ENCODE data around the gene GLT1D1. TPM values are rescaled to one million over a fixed set of nuclear protein-coding genes. Genes with fewer than 3 reads are reported as not detected.

Gene GLT1D1
- total and polyA plus RNA-seq, 2 experiments from 2014 or later: 1.4 to 4.4 TPM

DNA sequence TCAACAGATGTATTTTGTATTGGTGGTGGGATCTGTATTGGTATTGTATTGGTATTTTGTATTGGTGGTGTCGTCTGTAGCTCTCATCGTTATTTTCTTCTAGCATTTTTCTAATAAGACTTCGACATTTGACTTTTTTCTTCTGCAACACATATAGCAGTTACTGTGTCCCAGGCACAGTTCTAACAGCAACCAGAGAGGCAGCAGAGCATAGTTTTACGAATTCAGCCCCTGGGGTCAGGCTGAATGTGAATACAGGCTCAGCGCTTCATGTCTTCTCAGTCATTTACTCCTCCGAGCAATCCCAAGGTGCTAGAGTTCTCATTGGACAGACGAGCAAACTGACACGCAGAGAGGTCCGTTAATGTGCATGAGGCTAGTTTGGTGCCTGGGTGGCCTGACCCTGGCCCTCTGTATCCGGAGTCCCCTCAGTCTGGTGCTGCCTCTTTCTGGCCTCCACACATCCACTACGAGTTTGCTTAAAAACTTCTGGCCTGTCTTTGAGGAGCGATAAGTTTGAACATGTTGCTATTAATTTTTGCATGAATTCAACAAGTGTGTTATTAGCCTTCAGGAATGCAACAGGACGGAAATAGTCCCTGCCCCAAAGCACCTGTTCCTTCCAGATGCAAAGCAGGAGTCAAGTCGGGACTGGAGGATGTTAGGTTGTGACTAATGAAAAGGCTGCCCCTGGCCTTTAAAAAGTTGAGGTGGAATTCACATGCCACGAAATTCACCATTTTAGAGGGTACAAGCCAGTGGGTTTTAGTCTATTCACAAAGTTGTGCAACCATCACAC is 87.0 kb downstream of the GLT1D1 start:
- peaks cover 3% of the 10 kb centered on the region for H3K27me3 Mint-ChIP-seq (ENCODE audit: insufficient read depth, low read depth, poor library complexity)
- no peaks in the 10 kb centered on the region for H3K27me3 ChIP-seq (ENCODE audit: insufficient read depth)
- ATAC-seq: peak; percentile 40; the same call in 2 of the 3 replicates
- peaks cover 9% of the 10 kb centered on the region; the same call in 2 of the 3 replicates for H3K36me3 Mint-ChIP-seq (ENCODE audit: low read depth)
- peaks cover 87% of the 10 kb centered on the region for H3K9me3 Mint-ChIP-seq
- peaks cover 6% of the 10 kb centered on the region for H3K4me1 Mint-ChIP-seq
- H3K36me3 ChIP-seq (ENCODE audit: insufficient read depth): no peaks in the 10 kb centered on the region
- no peaks in the 10 kb centered on the region for H3K79me2 ChIP-seq (replicated peaks; ENCODE audit: insufficient read depth)
- H3K4me1 ChIP-seq (ENCODE audit: insufficient read depth): no peaks in the 10 kb centered on the region
- no peaks in the 10 kb centered on the region for H4K20me1 ChIP-seq (replicated peaks; ENCODE audit: insufficient read depth)
- H3K27ac ChIP-seq (ENCODE audit: low read depth): no peak overlapping the region
- peak; percentile 10 for DNase-seq (ENCODE audit: low spot score)
- no peak overlapping the region for H2AFZ ChIP-seq
- H3K4me3 Mint-ChIP-seq: no peak overlapping the region
- no peak overlapping the region for H3K4me2 ChIP-seq
- H3K27ac Mint-ChIP-seq: no peak overlapping the region
- no peaks in the 10 kb centered on the region for H3K9me2 ChIP-seq (ENCODE audit: insufficient read depth)
- H3F3A ChIP-seq (replicated peaks; ENCODE audit: low read depth): no peaks in the 10 kb centered on the region
- TF ChIP-seq ZNF331 (CRISPR knock-in tag; IDR thresholded peaks at IDR 0.05; ENCODE audit: low read depth): no peak
- no peak for TF ChIP-seq CREB1 (CRISPR knock-in tag; IDR thresholded peaks at IDR 0.05; ENCODE audit: low read depth)
- TF ChIP-seq STAT1 (IDR thresholded peaks at IDR 0.05; ENCODE audit: unreplicated experiment): no peak
- no peak for TF ChIP-seq EZH2 (IDR thresholded peaks at IDR 0.05; ENCODE audit: low read depth, unreplicated experiment)
- TF ChIP-seq, protein P1, sequence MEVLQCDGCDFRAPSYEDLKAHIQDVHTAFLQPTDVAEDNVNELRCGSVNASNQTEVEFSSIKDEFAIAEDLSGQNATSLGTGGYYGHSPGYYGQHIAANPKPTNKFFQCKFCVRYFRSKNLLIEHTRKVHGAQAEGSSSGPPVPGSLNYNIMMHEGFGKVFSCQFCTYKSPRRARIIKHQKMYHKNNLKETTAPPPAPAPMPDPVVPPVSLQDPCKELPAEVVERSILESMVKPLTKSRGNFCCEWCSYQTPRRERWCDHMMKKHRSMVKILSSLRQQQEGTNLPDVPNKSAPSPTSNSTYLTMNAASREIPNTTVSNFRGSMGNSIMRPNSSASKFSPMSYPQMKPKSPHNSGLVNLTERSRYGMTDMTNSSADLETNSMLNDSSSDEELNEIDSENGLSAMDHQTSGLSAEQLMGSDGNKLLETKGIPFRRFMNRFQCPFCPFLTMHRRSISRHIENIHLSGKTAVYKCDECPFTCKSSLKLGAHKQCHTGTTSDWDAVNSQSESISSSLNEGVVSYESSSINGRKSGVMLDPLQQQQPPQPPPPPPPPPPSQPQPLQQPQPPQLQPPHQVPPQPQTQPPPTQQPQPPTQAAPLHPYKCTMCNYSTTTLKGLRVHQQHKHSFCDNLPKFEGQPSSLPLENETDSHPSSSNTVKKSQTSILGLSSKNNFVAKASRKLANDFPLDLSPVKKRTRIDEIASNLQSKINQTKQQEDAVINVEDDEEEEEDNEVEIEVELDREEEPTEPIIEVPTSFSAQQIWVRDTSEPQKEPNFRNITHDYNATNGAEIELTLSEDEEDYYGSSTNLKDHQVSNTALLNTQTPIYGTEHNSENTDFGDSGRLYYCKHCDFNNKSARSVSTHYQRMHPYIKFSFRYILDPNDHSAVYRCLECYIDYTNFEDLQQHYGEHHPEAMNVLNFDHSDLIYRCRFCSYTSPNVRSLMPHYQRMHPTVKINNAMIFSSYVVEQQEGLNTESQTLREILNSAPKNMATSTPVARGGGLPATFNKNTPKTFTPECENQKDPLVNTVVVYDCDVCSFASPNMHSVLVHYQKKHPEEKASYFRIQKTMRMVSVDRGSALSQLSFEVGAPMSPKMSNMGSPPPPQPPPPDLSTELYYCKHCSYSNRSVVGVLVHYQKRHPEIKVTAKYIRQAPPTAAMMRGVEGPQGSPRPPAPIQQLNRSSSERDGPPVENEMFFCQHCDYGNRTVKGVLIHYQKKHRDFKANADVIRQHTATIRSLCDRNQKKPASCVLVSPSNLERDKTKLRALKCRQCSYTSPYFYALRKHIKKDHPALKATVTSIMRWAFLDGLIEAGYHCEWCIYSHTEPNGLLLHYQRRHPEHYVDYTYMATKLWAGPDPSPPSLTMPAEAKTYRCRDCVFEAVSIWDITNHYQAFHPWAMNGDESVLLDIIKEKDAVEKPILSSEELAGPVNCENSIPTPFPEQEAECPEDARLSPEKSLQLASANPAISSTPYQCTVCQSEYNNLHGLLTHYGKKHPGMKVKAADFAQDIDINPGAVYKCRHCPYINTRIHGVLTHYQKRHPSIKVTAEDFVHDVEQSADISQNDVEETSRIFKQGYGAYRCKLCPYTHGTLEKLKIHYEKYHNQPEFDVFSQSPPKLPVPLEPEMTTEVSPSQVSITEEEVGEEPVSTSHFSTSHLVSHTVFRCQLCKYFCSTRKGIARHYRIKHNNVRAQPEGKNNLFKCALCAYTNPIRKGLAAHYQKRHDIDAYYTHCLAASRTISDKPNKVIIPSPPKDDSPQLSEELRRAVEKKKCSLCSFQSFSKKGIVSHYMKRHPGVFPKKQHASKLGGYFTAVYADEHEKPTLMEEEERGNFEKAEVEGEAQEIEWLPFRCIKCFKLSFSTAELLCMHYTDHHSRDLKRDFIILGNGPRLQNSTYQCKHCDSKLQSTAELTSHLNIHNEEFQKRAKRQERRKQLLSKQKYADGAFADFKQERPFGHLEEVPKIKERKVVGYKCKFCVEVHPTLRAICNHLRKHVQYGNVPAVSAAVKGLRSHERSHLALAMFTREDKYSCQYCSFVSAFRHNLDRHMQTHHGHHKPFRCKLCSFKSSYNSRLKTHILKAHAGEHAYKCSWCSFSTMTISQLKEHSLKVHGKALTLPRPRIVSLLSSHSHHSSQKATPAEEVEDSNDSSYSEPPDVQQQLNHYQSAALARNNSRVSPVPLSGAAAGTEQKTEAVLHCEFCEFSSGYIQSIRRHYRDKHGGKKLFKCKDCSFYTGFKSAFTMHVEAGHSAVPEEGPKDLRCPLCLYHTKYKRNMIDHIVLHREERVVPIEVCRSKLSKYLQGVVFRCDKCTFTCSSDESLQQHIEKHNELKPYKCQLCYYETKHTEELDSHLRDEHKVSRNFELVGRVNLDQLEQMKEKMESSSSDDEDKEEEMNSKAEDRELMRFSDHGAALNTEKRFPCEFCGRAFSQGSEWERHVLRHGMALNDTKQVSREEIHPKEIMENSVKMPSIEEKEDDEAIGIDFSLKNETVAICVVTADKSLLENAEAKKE (CRISPR knock-in tag; IDR thresholded peaks at IDR 0.05): no peak
- TF ChIP-seq, protein P2, sequence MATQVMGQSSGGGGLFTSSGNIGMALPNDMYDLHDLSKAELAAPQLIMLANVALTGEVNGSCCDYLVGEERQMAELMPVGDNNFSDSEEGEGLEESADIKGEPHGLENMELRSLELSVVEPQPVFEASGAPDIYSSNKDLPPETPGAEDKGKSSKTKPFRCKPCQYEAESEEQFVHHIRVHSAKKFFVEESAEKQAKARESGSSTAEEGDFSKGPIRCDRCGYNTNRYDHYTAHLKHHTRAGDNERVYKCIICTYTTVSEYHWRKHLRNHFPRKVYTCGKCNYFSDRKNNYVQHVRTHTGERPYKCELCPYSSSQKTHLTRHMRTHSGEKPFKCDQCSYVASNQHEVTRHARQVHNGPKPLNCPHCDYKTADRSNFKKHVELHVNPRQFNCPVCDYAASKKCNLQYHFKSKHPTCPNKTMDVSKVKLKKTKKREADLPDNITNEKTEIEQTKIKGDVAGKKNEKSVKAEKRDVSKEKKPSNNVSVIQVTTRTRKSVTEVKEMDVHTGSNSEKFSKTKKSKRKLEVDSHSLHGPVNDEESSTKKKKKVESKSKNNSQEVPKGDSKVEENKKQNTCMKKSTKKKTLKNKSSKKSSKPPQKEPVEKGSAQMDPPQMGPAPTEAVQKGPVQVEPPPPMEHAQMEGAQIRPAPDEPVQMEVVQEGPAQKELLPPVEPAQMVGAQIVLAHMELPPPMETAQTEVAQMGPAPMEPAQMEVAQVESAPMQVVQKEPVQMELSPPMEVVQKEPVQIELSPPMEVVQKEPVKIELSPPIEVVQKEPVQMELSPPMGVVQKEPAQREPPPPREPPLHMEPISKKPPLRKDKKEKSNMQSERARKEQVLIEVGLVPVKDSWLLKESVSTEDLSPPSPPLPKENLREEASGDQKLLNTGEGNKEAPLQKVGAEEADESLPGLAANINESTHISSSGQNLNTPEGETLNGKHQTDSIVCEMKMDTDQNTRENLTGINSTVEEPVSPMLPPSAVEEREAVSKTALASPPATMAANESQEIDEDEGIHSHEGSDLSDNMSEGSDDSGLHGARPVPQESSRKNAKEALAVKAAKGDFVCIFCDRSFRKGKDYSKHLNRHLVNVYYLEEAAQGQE (IDR thresholded peaks at IDR 0.05; ENCODE audit: unreplicated experiment): no peak
- TF ChIP-seq NANOG (IDR thresholded peaks at IDR 0.05; ENCODE audit: borderline replicate concordance): no peak
- TF ChIP-seq, protein P3, sequence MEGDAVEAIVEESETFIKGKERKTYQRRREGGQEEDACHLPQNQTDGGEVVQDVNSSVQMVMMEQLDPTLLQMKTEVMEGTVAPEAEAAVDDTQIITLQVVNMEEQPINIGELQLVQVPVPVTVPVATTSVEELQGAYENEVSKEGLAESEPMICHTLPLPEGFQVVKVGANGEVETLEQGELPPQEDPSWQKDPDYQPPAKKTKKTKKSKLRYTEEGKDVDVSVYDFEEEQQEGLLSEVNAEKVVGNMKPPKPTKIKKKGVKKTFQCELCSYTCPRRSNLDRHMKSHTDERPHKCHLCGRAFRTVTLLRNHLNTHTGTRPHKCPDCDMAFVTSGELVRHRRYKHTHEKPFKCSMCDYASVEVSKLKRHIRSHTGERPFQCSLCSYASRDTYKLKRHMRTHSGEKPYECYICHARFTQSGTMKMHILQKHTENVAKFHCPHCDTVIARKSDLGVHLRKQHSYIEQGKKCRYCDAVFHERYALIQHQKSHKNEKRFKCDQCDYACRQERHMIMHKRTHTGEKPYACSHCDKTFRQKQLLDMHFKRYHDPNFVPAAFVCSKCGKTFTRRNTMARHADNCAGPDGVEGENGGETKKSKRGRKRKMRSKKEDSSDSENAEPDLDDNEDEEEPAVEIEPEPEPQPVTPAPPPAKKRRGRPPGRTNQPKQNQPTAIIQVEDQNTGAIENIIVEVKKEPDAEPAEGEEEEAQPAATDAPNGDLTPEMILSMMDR (conservative IDR thresholded peaks at IDR 0.05; ENCODE audit: low read depth in 2 of 2): no peak
- no peak for TF ChIP-seq POLR2AphosphoS5 (IDR thresholded peaks at IDR 0.05; ENCODE audit: low read depth)
- TF ChIP-seq ZNF114 (CRISPR knock-in tag; IDR thresholded peaks at IDR 0.05): no peak
- no peak for TF ChIP-seq EZH2phosphoT487 (IDR thresholded peaks at IDR 0.05; ENCODE audit: unreplicated experiment)
- TF ChIP-seq, protein P4, sequence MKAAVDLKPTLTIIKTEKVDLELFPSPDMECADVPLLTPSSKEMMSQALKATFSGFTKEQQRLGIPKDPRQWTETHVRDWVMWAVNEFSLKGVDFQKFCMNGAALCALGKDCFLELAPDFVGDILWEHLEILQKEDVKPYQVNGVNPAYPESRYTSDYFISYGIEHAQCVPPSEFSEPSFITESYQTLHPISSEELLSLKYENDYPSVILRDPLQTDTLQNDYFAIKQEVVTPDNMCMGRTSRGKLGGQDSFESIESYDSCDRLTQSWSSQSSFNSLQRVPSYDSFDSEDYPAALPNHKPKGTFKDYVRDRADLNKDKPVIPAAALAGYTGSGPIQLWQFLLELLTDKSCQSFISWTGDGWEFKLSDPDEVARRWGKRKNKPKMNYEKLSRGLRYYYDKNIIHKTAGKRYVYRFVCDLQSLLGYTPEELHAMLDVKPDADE (IDR thresholded peaks at IDR 0.05): no peak
- no peak for TF ChIP-seq JUNB (IDR thresholded peaks at IDR 0.05; ENCODE audit: unreplicated experiment)
- H3K4me3 ChIP-seq: no peak overlapping the region
